SK-N-SH (cell line): ENCODE results near the gene GPR68. TPM values are rescaled to one million over a fixed set of nuclear protein-coding genes. Genes with fewer than 3 reads are reported as not detected.
A peak's percentile ranks its signal among the peaks of the same experiment; 100 is the strongest.

Experiments used
- CTCF ChIA-PET: fragments of 300-600, 350-600 bp; formaldehyde crosslinking; extraction: SDS; loops from one replicate; lab custom pipeline; 2021; lab: Yijun Ruan, JAX
- POLR2A ChIA-PET: fragments of 350-600 bp; sonication (Branson Sonifier 250); formaldehyde crosslinking; extraction: SDS; loops from one replicate; lab custom pipeline; 2020; ENCODE audit warnings: antibody characterized with exemption, inconsistent platforms; lab: Yijun Ruan, JAX
- DNase-seq: peaks from one replicate; pipeline ENCODE4 v3.0.0; 2012
- H2AFZ ChIP-seq: fragments of 200-600 bp; sonication (generic); 2 replicates; pipeline ENCODE4 v1.8.1; 2016; ENCODE audit warnings: antibody characterized with exemption, mild to moderate bottlenecking, low read depth
- H3F3A ChIP-seq: fragments of 200-600 bp; sonication (generic); replicated peaks from 2 replicates; pipeline ENCODE3; 2016; ENCODE audit warnings: antibody characterized with exemption, mild to moderate bottlenecking; ENCODE audit not compliant: insufficient read depth
- H3K27ac ChIP-seq, 2 experiments: fragments of 200-500 bp in 1 of 2; fragments of 200-600 bp in 1 of 2; sonication (Bioruptor generic) in 1 of 2; sonication (generic), shearing (Covaris generic) in 1 of 2; 2 replicates each; pipeline versions ENCODE4 v1.5.1 to v1.6.1; 2014 to 2016; ENCODE audit warnings: low read depth in 2 of 2, inconsistent platforms in 1 of 2, low read length in 1 of 2, mild to moderate bottlenecking in 1 of 2, mixed read lengths in 1 of 2
- H3K27me3 ChIP-seq: fragments of 200-600 bp; sonication (generic), shearing (Covaris generic); 2 replicates; pipeline ENCODE4 v1.6.1; 2016; ENCODE audit warnings: mixed run types; ENCODE audit not compliant: insufficient read depth
- H3K36me3 ChIP-seq, 2 experiments: fragments of 200-500 bp in 1 of 2; fragments of 200-600 bp in 1 of 2; sonication (Bioruptor generic) in 1 of 2; sonication (generic) in 1 of 2; replicated peaks in 1 of 2; 2 replicates each; pipeline versions ENCODE3 to v1.5.1; 2014 to 2016; ENCODE audit warnings: low read length in 1 of 2, mild to moderate bottlenecking in 1 of 2; ENCODE audit not compliant: insufficient read depth in 2 of 2, control insufficient read depth in 1 of 2
- H3K4me1 ChIP-seq, 2 experiments: fragments of 200-500 bp in 1 of 2; fragments of 200-600 bp in 1 of 2; sonication (Bioruptor generic) in 1 of 2; sonication (generic), shearing (Covaris generic) in 1 of 2; 2 replicates each; pipeline versions ENCODE4 v1.5.1 to v1.6.1; 2014 to 2016; ENCODE audit warnings: low read depth in 1 of 2, low read length in 1 of 2, mixed run types in 1 of 2; ENCODE audit not compliant: insufficient read depth in 2 of 2, control insufficient read depth in 1 of 2
- H3K4me2 ChIP-seq: fragments of 200-600 bp; sonication (generic), shearing (Covaris generic); 2 replicates; pipeline ENCODE4 v1.6.1; 2017; ENCODE audit warnings: mixed run types
- H3K4me3 ChIP-seq, 2 experiments: fragments of 200-500 bp in 1 of 2; fragments of 200-600 bp in 1 of 2; sonication (Bioruptor generic) in 1 of 2; sonication (generic), shearing (Covaris generic) in 1 of 2; 2 replicates each; pipeline versions ENCODE4 v1.5.1 to v1.8.1; 2014 to 2016; ENCODE audit warnings: low read depth in 2 of 2, inconsistent platforms in 1 of 2, low read length in 1 of 2, mild to moderate bottlenecking in 1 of 2, mixed read lengths in 1 of 2, moderate library complexity in 1 of 2
- H3K79me2 ChIP-seq: fragments of 200-600 bp; sonication (generic); 2 replicates; pipeline ENCODE4 v1.8.1; 2017; ENCODE audit warnings: mild to moderate bottlenecking; ENCODE audit not compliant: insufficient read depth
- H3K9ac ChIP-seq: fragments of 200-600 bp; sonication (generic); 2 replicates; pipeline ENCODE4 v1.6.1; 2017; ENCODE audit warnings: mixed run types
- H3K9me2 ChIP-seq: fragments of 200-600 bp; sonication (generic); 2 replicates; pipeline ENCODE4 v1.6.1; 2017; ENCODE audit warnings: mixed run types
- H3K9me3 ChIP-seq: fragments of 200-600 bp; sonication (generic); 2 replicates; pipeline ENCODE4 v1.6.1; 2017; ENCODE audit warnings: mixed run types, mild to moderate bottlenecking, moderate library complexity
- H4K20me1 ChIP-seq: fragments of 200-600 bp; sonication (generic); 2 replicates; pipeline ENCODE4 v1.6.1; 2017; ENCODE audit warnings: mild to moderate bottlenecking, mixed run types; ENCODE audit not compliant: insufficient read depth
- CHD2 ChIP-seq: fragments of 150-350 bp; IDR thresholded peaks from 2 replicates; pipeline ENCODE4 v1.6.1; 2018; ENCODE audit warnings: low read length; ENCODE audit not compliant: partially characterized antibody
- CTCF ChIP-seq: fragments of 200-600 bp; sonication (generic); IDR thresholded peaks from 2 replicates; pipeline ENCODE4 v1.6.1; 2017; ENCODE audit warnings: antibody characterized with exemption, mild to moderate bottlenecking, moderate library complexity
- EP300 ChIP-seq, 2 experiments: IDR thresholded peaks; 2 replicates each; pipeline versions ENCODE4 v1.4.0 to v1.6.1; 2012; ENCODE audit warnings: borderline replicate concordance in 1 of 2, low read depth in 1 of 2, low read length in 1 of 2
- FOSL2 ChIP-seq: IDR thresholded peaks from 2 replicates; pipeline ENCODE4 v1.4.0; 2012; ENCODE audit warnings: low read depth, mild to moderate bottlenecking, moderate library complexity, borderline replicate concordance
- GABPA ChIP-seq: IDR thresholded peaks from 2 replicates; pipeline ENCODE4 v1.4.0; 2012; ENCODE audit warnings: low read depth, mild to moderate bottlenecking
- JUND ChIP-seq: IDR thresholded peaks from 2 replicates; pipeline ENCODE4 v1.4.0; 2012
- MEF2A ChIP-seq: IDR thresholded peaks from 2 replicates; pipeline ENCODE4 v1.4.0; 2012; ENCODE audit warnings: low read depth, borderline replicate concordance
- MXI1 ChIP-seq: IDR thresholded peaks from 2 replicates; pipeline ENCODE4 v1.6.1; 2012; ENCODE audit warnings: mild to moderate bottlenecking, low read depth, low read length, improper control_type of control experiment
- NFIC ChIP-seq: IDR thresholded peaks from 2 replicates; pipeline ENCODE4 v1.4.0; 2012; ENCODE audit warnings: borderline replicate concordance
- NRF1 ChIP-seq: IDR thresholded peaks from 2 replicates; pipeline ENCODE4 v1.6.1; 2012; ENCODE audit warnings: low read depth, mild to moderate bottlenecking, low read length
- RAD21 ChIP-seq: IDR thresholded peaks from 2 replicates; pipeline ENCODE4 v1.6.1; 2012; ENCODE audit warnings: mild to moderate bottlenecking, low read length
- RCOR1 ChIP-seq: fragments of 150-350 bp; IDR thresholded peaks from 2 replicates; pipeline ENCODE4 v1.6.1; 2017; ENCODE audit warnings: antibody characterized with exemption, low read length
- RFX5 ChIP-seq: IDR thresholded peaks from 2 replicates; pipeline ENCODE4 v1.6.1; 2012; ENCODE audit warnings: mild to moderate bottlenecking, improper control_type of control experiment, low read length
- RXRA ChIP-seq: IDR thresholded peaks from 2 replicates; pipeline ENCODE4 v1.4.0; 2012; ENCODE audit warnings: low read depth, mild to moderate bottlenecking, borderline replicate concordance
- SIN3A ChIP-seq: IDR thresholded peaks from 2 replicates; pipeline ENCODE4 v1.6.1; 2012; ENCODE audit warnings: low read depth, mild to moderate bottlenecking, low read length, moderate library complexity, borderline replicate concordance
- SMC3 ChIP-seq: IDR thresholded peaks from 2 replicates; pipeline ENCODE4 v1.6.1; 2012; ENCODE audit warnings: low read depth, low read length, improper control_type of control experiment
- TAF1 ChIP-seq: IDR thresholded peaks from 2 replicates; pipeline ENCODE4 v1.6.1; 2012; ENCODE audit warnings: low read depth, mild to moderate bottlenecking, low read length, moderate library complexity, borderline replicate concordance
- TCF12 ChIP-seq: IDR thresholded peaks from 2 replicates; pipeline ENCODE4 v1.4.0; 2012
- TEAD4 ChIP-seq: IDR thresholded peaks from 2 replicates; pipeline ENCODE4 v1.4.0; 2012; ENCODE audit warnings: mild to moderate bottlenecking, borderline replicate concordance; ENCODE audit not compliant: insufficient read depth
- USF1 ChIP-seq: IDR thresholded peaks from 2 replicates; pipeline ENCODE4 v1.4.0; 2012; ENCODE audit warnings: low read depth, borderline replicate concordance
- USF2 ChIP-seq: fragments of 150-350 bp; IDR thresholded peaks from 2 replicates; pipeline ENCODE4 v1.6.1; 2017; ENCODE audit warnings: antibody characterized with exemption, low read length, low read depth, borderline replicate concordance
- YY1 ChIP-seq: IDR thresholded peaks from 2 replicates; pipeline ENCODE4 v1.4.0; 2012; ENCODE audit warnings: low read depth, mild to moderate bottlenecking
- WGBS: methylation state at CpG from one replicate; pipeline ENCODE4 v1.1.6; 2017; ENCODE audit warnings: low lambda C conversion rate; 5-methylcytosine and 5-hydroxymethylcytosine counted together
- polyA plus RNA-seq, 3 experiments: library from polyadenylated mRNA; depleted of rRNA; stranded (reverse); fragments of >200 nt; gene quantifications; 2 replicates each; pipeline ENCODE4 v1.2.3, GENCODE V29; 2012

Gene GPR68
- polyA plus RNA-seq, 1 of the 3 experiments (the other 2 are of a cell fraction): 0.18 TPM

- TF ChIP-seq SIN3A: no peak
- TF ChIP-seq EP300 (IDR thresholded peaks at IDR 0.05; ENCODE audit: borderline replicate concordance in 1 of 2, low read depth in 1 of 2, low read length in 1 of 2): peak in 1 of 2 experiments; percentile 22; a peak in 1 of 4 replicates
- TF ChIP-seq GABPA: no peak
- no peak for TF ChIP-seq USF2
- TF ChIP-seq SMC3: peak; percentile 94
- no peak for TF ChIP-seq YY1
- peak; percentile 90 for TF ChIP-seq CTCF
- TF ChIP-seq TEAD4: no peak
- no peak for TF ChIP-seq RCOR1
- TF ChIP-seq MEF2A: no peak
- TF ChIP-seq JUND: no peak
- no peak for TF ChIP-seq TAF1
- TF ChIP-seq RAD21: peak; percentile 97
- Histone ChIP-seq H3K27ac (peak overlapping the region in 1 of 2 experiments; percentile 99; a peak in 2 of 4 replicates), H3K4me3 (no peak overlapping the region; a peak in 1 of 4 replicates), H3F3A (no peaks in the 10 kb centered on the region), H3K36me3 (no peaks in the 10 kb centered on the region), H3K79me2 (no peaks in the 10 kb centered on the region), H3K9me2 (no peaks in the 10 kb centered on the region), H3K4me1 (peaks cover 20 to 37% of the 10 kb centered on the region in 2 experiments; a peak in 3 of 4 replicates), H3K4me2 (no peak overlapping the region), H3K9ac (no peak overlapping the region), H4K20me1 (no peaks in the 10 kb centered on the region), H2AFZ (no peak overlapping the region), H3K9me3 (no peaks in the 10 kb centered on the region), H3K27me3 (no peaks in the 10 kb centered on the region)
- ChIA-PET CTCF (interaction anchor here (0.6 to 18.4 kb wide), 24 partner anchors 9 to 464 kb away, joined by 3 to 391 read pairs (median 4); partner anchors contain the start of gene GPR68), POLR2A (interaction anchor here (0.6 to 3.3 kb wide), 3 partner anchors 109 to 116 kb away, joined by 3 to 13 read pairs (median 10); no protein-coding TSS in a partner anchor)
- DNase-seq: peak; percentile 83
- 46% methylated on average over 7 of the region's 7 CpGs for WGBS
Observed at GRCh38 chr14:91286530-91286937, 42.0 kb upstream of the GPR68 start.

GRCh38 chr14:91284791-91285548, 40.5 kb upstream of the GPR68 start:
- ChIA-PET CTCF (interaction anchor here (1.0 to 18.4 kb wide), 18 partner anchors 11 to 403 kb away, joined by 3 to 391 read pairs (median 5); partner anchors contain the start of genes GPR68 and RPS6KA5), POLR2A (interaction anchor here (1.1 to 3.3 kb wide), 10 partner anchors 15 to 114 kb away, joined by 3 to 17 read pairs (median 5); no protein-coding TSS in a partner anchor)
- Histone ChIP-seq H3K27ac (peak overlapping the region; percentile 45 to 99; a peak in 3 of 4 replicates), H3K4me1 (peaks cover 20 to 39% of the 10 kb centered on the region in 2 experiments; a peak in 3 of 4 replicates), H2AFZ (peak overlapping the region; percentile 86; the same call in 1 of the 2 replicates), H3F3A (no peaks in the 10 kb centered on the region), H3K4me3 (no peak overlapping the region), H3K27me3 (no peaks in the 10 kb centered on the region), H3K9me2 (no peaks in the 10 kb centered on the region), H3K36me3 (no peaks in the 10 kb centered on the region), H3K4me2 (peak overlapping the region; percentile 64; the same call in 1 of the 2 replicates), H3K9ac (no peak overlapping the region), H3K79me2 (no peaks in the 10 kb centered on the region), H4K20me1 (no peaks in the 10 kb centered on the region), H3K9me3 (no peaks in the 10 kb centered on the region)
- peak; percentile 80 for DNase-seq
- 47% methylated on average over 14 of the region's 14 CpGs for WGBS
- TF ChIP-seq GABPA (no peak), TCF12 (peak; percentile 80), NFIC (peak; percentile 22; the same call in 1 of the 2 replicates), RFX5 (no peak), TEAD4 (0 out of 2 replicates have a peak, but pooled peaks have one; percentile 17), JUND (no peak; the same call in none of the 2 replicates), NRF1 (no peak), EP300 (IDR thresholded peaks at IDR 0.05; ENCODE audit: borderline replicate concordance in 1 of 2, low read depth in 1 of 2, low read length in 1 of 2) (peak; percentile 53 to 99; a peak in 3 of 4 replicates), CHD2 (peak; percentile 64), TAF1 (no peak), USF2 (no peak), MEF2A (no peak), MXI1 (peak; percentile 81; the same call in 1 of the 2 replicates), RXRA (no peak), USF1 (no peak), FOSL2 (no peak)
